Astrocyte (in vitro differentiated cells and primary cell): Measurements from ENCODE around the gene STK32A. TPM values are rescaled to one million over a fixed set of nuclear protein-coding genes. Genes with fewer than 3 reads are reported as not detected.

ENCODE experiments used
- DNase-seq: peaks from one replicate; pipeline ENCODE4 v3.0.0-alpha.2; 2010; ENCODE audit warnings: low read depth
- FAIRE-seq: peaks from 2 replicates; lab custom pipeline; 2011; peaks lifted over from hg19 to GRCh38; lab: Jason Lieb, UNC
- H2AFZ ChIP-seq: 2 replicates; pipeline ENCODE4 v1.6.0; 2012; ENCODE audit warnings: low read depth, low read length, inconsistent platforms
- H3K27ac ChIP-seq: 2 replicates; pipeline ENCODE4 v1.5.1; 2011; ENCODE audit warnings: low read depth, low read length, inconsistent platforms
- H3K27me3 ChIP-seq: 2 replicates; pipeline ENCODE4 v1.6.0; 2011; ENCODE audit warnings: low read length, inconsistent platforms; ENCODE audit not compliant: insufficient read depth
- H3K36me3 ChIP-seq: 2 replicates; pipeline ENCODE4 v1.5.1; 2011; ENCODE audit warnings: low read length, inconsistent platforms; ENCODE audit not compliant: insufficient read depth
- H3K4me1 ChIP-seq: 2 replicates; pipeline ENCODE4 v1.5.1; 2011; ENCODE audit warnings: low read length, inconsistent platforms; ENCODE audit not compliant: insufficient read depth
- H3K4me2 ChIP-seq: 2 replicates; pipeline ENCODE4 v1.6.0; 2012; ENCODE audit warnings: low read length, inconsistent platforms
- H3K4me3 ChIP-seq: 2 replicates; pipeline ENCODE4 v1.5.1; 2011; ENCODE audit warnings: low read depth, mild to moderate bottlenecking, low read length, inconsistent platforms; ENCODE audit not compliant: insufficient read depth
- H3K79me2 ChIP-seq: 2 replicates; pipeline ENCODE4 v1.6.0; 2012; ENCODE audit warnings: mild to moderate bottlenecking, low read length, inconsistent platforms; ENCODE audit not compliant: insufficient read depth
- H3K9ac ChIP-seq: 2 replicates; pipeline ENCODE4 v1.6.0; 2012; ENCODE audit warnings: mild to moderate bottlenecking, low read length, inconsistent platforms
- H3K9me3 ChIP-seq: 2 replicates; pipeline ENCODE4 v1.5.1; 2012; ENCODE audit warnings: low read depth, mild to moderate bottlenecking, low read length, inconsistent platforms; ENCODE audit not compliant: insufficient read depth
- H4K20me1 ChIP-seq: 2 replicates; pipeline ENCODE4 v1.6.0; 2012; ENCODE audit warnings: low read length, inconsistent platforms; ENCODE audit not compliant: insufficient read depth
- H3K27ac Mint-ChIP-seq: one replicate; pipeline ENCODE4 v1.8.0; 2021; ENCODE audit warnings: mild to moderate bottlenecking, mixed read lengths; ENCODE audit not compliant: unreplicated experiment
- H3K27me3 Mint-ChIP-seq: one replicate; pipeline ENCODE4 v1.8.0; 2021; ENCODE audit warnings: low read depth, mixed read lengths; ENCODE audit not compliant: unreplicated experiment
- H3K36me3 Mint-ChIP-seq: one replicate; pipeline ENCODE4 v1.8.0; 2021; ENCODE audit warnings: low read depth, mixed read lengths; ENCODE audit not compliant: unreplicated experiment
- H3K4me1 Mint-ChIP-seq: one replicate; pipeline ENCODE4 v1.8.0; 2021; ENCODE audit warnings: low read depth, mixed read lengths; ENCODE audit not compliant: unreplicated experiment
- H3K4me3 Mint-ChIP-seq: one replicate; pipeline ENCODE4 v1.8.0; 2021; ENCODE audit warnings: mild to moderate bottlenecking, moderate library complexity, mixed read lengths; ENCODE audit not compliant: unreplicated experiment
- H3K9me3 Mint-ChIP-seq: one replicate; pipeline ENCODE4 v1.8.0; 2021; ENCODE audit warnings: mild to moderate bottlenecking, mixed read lengths; ENCODE audit not compliant: unreplicated experiment
- EZH2 ChIP-seq: IDR thresholded peaks from 2 replicates; pipeline ENCODE4 v1.6.1; 2012; ENCODE audit warnings: mild to moderate bottlenecking, low read length, inconsistent platforms; ENCODE audit not compliant: insufficient read depth
- total RNA-seq: library from RNA; stranded (reverse); gene quantifications from 2 replicates; pipeline ENCODE4 v1.2.1, GENCODE V29; 2021
- TF ChIP-seq, protein P1 (sequence below): IDR thresholded peaks from 2 replicates; pipeline ENCODE4 v1.5.1; 2011; ENCODE audit warnings: low read depth, mild to moderate bottlenecking, inconsistent platforms, low read length, moderate library complexity; ENCODE audit not compliant: insufficient read depth

Gene STK32A
- total RNA-seq, 1 donor from 2014 or later = 0.25 TPM

DNA sequence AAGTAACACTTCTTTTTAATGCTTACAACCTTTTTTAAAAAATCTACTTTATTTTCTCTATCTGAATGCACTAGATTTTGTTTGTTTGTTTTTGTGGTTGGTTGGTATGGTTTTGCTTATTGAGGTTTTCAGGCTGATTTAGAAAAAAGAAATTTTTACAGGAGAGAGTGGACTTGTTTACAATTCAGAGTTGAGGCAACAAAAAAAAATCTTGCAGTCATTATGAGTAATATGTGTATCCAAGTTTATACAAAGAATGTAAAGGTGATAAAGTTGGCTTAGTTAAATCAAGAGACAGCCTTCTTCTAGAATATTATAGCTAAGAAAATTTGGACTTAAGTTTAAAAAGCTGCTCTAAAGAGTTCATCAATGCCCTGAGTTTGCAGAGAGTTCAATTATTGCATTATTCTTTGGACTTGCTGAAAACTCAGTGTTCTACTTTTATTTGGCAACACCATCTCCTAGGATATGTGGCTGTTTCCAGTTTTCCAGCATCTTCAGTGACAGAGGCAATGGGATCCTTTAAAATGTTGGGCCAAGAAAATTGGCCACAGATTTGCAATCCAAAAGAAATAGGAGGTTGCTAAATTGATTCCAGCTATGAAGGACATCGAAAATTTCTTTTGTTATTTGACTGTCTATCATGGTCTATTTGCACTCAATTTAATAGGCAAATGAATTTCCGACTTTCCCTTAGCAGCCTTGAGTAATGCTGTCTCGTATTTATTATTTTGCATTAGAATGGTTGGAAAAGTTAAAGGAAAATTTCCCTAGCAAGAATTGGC, 10.7 kb downstream of the STK32A start:
- no peaks in the 10 kb centered on the region for H3K36me3 ChIP-seq
- no peaks in the 10 kb centered on the region for H4K20me1 ChIP-seq
- no peak overlapping the region for H2AFZ ChIP-seq
- no peak overlapping the region for H3K4me2 ChIP-seq
- H3K4me1 ChIP-seq = no peaks in the 10 kb centered on the region
- TF ChIP-seq EZH2 = no peak
- TF ChIP-seq, protein P1, sequence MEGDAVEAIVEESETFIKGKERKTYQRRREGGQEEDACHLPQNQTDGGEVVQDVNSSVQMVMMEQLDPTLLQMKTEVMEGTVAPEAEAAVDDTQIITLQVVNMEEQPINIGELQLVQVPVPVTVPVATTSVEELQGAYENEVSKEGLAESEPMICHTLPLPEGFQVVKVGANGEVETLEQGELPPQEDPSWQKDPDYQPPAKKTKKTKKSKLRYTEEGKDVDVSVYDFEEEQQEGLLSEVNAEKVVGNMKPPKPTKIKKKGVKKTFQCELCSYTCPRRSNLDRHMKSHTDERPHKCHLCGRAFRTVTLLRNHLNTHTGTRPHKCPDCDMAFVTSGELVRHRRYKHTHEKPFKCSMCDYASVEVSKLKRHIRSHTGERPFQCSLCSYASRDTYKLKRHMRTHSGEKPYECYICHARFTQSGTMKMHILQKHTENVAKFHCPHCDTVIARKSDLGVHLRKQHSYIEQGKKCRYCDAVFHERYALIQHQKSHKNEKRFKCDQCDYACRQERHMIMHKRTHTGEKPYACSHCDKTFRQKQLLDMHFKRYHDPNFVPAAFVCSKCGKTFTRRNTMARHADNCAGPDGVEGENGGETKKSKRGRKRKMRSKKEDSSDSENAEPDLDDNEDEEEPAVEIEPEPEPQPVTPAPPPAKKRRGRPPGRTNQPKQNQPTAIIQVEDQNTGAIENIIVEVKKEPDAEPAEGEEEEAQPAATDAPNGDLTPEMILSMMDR = no peak
- no peaks in the 10 kb centered on the region for H3K27me3 ChIP-seq
- Mint-ChIP-seq H3K36me3 (no peaks in the 10 kb centered on the region), H3K4me1 (no peaks in the 10 kb centered on the region), H3K27ac (no peak overlapping the region), H3K27me3 (no peaks in the 10 kb centered on the region), H3K4me3 (no peak overlapping the region), H3K9me3 (no peaks in the 10 kb centered on the region)
- FAIRE-seq (no peak), DNase-seq (no peak)
- H3K9ac ChIP-seq = no peak overlapping the region
- H3K4me3 ChIP-seq = no peak overlapping the region
- H3K9me3 ChIP-seq = no peaks in the 10 kb centered on the region
- H3K27ac ChIP-seq = no peak overlapping the region
- no peaks in the 10 kb centered on the region for H3K79me2 ChIP-seq

DNA sequence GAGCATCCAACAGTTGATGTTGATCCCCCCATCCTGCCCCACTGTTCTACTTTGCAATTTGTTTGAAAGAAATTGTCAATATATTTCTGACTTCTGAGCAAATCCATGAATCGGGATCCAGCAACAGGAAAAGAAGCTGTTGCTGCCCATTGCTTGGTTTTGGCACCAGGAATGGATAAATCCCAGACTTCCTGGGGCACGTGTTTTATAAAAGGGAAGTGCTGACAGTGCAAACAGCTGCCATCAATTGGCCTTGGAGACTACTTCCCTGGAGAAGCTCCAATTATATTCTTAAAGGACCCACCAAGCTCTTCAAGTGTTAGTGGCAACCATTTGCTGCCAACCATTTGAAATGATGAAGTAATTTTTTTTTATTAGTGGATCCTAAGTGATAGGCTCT, 13.7 kb downstream of the STK32A start:
- Mint-ChIP-seq H3K9me3 (no peaks in the 10 kb centered on the region), H3K27me3 (no peaks in the 10 kb centered on the region)
- FAIRE-seq = no peak

More for the DNA sequence above, 13.7 kb downstream of the STK32A start:
- no peaks in the 10 kb centered on the region for H4K20me1 ChIP-seq
- H3K27ac ChIP-seq = no peak overlapping the region
- H3K4me3 ChIP-seq = no peak overlapping the region
- H3K27me3 ChIP-seq = no peaks in the 10 kb centered on the region
- DNase-seq = no peak
- H3K4me3 Mint-ChIP-seq = no peak overlapping the region
- H3K4me1 ChIP-seq = no peaks in the 10 kb centered on the region
- H3K79me2 ChIP-seq = no peaks in the 10 kb centered on the region
- TF ChIP-seq EZH2 = no peak
- TF ChIP-seq, protein P1 = no peak
- no peaks in the 10 kb centered on the region for H3K4me1 Mint-ChIP-seq
- no peak overlapping the region for H2AFZ ChIP-seq
- H3K27ac Mint-ChIP-seq = no peak overlapping the region
- no peaks in the 10 kb centered on the region for H3K36me3 Mint-ChIP-seq
- H3K9ac ChIP-seq = no peak overlapping the region
- H3K4me2 ChIP-seq = no peak overlapping the region
- no peaks in the 10 kb centered on the region for H3K36me3 ChIP-seq
- H3K9me3 ChIP-seq = no peaks in the 10 kb centered on the region
